ENCODE results near the gene AGMO.

AGMO gene

DNA sequence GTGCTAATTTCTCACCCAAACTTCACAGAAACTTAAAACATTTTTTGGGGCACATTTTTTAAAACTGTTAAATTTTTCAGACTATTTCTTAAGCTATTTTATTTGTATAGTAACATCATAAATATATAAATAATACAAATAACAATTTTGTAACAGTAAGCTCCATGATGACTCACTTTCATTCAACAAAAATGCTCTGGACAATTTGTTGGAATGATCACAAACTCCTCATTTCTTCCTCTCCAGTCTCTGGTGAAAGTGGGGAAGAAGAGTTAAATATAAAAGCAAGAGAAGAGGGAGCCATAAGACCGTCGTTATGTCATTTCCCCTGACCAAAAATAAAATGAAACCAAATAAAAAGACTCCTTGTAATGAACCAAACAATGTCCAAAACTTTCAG is 162.4 kb downstream of the AGMO start:
- DNase-seq (ENCODE audit: low read depth, low spot score), result no peak

DNA sequence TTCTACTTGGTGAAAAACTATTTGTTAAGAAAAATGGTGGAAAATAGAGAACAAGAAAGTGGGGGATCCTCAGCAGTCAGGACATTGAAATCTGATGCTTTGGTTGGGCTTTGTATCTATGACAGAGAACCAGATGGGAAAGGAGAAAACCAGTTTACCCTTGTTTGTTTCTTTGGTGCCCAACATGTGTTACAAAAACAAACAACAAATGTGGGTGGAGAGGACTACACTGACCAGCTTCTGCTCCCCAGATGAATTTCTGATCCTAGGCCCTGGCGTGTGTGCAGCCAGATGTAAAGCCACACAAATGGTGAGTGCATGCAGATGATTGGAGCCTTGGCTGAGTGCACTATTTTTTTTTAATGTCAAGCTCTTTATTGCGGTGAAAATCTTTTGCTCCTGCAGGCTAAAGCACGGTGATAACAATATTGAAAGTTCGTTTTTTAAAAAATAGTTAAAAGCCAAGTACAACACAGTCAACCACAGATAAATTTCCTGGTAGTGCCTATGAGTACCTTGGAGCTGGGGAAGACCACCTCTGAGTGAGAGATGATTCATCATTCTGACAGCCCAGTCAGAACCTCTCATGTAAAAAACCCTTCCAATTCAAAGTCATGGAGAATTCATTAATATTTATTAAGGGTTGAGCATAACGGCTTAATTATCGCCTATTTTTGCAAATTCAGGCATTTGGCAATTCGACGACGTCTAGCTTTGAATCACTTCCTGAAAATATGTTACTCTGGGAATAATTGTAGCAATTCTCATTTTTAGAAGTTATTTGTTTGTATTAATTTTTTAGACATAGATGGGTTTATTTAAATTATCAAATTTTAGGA is 163.7 kb downstream of the AGMO start:
- no peak for DNase-seq (ENCODE audit: low read depth, low spot score)

DNA sequence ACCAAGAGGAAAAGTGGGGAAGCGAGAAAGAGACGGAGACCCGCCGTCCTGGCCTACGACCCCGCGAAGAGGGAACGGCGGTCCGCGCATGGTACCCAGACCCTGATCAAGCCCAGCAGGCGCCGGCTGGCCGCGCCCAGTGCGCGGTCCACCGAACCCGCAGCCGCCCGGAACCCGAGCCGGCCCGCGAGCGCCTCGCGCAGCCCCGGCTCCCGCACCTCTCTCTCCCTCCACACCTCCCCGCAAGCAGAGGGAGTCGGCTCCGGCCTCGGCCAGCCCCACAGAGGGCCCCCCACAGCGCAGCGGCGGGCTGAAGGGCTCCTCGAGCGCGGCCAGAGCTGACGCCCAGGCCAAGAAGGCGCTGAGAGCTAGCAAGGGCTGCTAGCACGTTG is 164.7 kb downstream of the AGMO start:
- DNase-seq (ENCODE audit: low read depth, low spot score), result no peak

DNA sequence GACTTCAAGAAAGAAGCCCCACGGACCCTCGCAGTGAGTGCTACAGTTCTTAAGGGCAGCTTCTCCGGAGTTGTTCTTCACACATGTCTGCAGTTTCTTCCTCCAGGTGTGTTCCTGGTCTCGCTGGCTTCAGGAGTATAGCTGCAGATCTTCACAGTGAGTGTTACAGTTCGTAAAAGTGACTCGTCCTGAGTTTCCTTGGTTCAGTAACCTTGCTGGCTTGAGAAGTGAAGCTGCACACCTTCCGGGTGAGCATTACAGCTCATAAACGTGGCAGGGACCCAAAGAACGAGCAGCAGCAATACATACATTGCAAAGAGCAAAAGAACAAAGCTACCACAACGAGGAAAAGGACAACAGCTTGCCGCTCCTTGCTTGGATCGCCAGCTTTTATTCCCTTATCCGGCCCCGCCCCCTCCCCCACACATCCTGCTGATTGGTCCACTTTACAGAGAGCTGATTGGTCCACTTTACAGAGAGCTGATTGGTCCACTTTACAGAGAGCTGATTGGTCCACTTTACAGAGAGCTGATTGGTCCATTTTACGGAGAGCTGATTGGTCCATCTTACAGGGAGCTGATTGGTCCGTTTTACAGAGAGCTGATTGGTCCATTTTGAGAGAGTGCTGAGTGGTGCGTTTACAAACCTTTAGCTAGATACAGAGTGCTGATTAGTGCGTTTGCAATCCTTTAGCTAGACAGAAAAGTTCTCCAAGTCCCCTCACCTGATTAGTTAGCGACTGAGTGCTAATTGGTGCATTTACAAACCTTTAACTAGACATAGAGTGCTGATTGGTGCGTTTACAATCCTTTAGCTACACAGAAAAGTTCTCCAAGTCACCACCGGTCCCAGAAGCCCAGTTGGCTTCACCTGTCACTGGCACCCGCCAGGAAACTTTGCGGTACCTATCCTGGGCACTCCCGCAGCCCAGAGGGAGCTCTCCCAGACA is 165.3 kb downstream of the AGMO start:
- DNase-seq (ENCODE audit: low read depth, low spot score), result no peak

DNA sequence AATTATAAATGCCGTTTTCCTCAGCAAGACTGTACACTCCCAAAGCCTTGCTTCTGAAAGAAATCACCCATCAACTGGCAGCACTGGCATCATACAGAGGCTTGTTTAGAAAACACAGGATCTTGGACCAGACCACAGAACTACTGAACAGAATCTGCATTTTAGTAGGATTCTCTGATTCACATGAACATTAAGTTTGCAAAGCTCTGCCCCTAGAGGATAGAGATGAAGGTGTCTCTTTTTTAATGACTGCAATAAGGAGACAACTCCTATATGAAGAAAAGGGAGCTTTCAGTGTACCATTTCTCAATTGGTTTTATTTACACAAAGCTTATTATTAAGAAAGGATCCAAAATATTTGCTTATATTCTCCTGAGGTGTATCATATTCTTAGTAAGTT is 172.7 kb downstream of the AGMO start:
- DNase-seq (ENCODE audit: low read depth, low spot score), result no peak

DNA sequence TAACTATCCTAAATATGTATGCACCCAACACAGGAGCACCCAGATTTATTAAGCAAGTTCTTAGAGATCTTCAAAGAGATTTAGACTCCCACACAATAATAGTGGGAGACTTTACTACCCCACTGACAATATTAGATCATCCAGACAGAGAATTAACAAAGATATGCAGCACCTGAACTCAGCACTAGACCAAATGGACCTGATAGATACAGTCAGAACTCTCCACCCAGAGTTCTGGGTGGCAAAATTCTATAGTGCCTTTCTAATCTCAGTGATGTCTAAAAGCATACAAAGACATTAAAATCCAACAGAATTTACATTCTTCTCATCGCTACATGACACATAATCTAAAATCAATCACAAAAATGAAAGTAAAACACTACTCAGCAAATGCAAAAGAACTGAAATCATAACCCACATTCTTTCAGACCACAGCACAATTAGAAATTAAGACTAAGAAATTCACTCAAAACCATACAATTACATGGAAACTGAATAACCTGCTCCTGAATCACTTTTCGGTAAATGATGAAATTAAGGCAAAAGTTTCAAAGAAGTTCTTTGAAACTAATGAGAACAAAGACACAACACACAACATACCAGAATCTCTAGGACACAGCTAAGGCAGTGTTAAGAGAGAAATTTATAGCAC is 183.2 kb downstream of the AGMO start:
- no peak for DNase-seq (ENCODE audit: low read depth, low spot score)

DNA sequence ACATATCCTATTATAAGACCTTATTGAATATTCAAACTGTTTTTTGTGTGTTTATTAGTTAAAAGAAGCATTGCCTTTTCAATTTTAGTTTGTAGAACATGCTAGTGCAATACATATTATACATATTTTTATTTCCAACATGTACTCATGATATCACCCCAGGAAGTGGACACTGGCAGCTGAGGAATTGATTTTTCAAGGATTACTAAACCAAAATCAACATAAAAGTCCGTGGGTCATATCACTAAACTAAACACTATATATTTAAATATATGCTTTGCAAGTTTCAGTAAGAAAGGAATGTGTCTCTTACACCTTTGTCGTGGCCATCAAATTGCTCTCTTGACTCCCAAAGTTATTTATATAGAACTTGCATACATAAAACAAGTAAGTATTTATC is 185.2 kb downstream of the AGMO start:
- peak; percentile 18 for DNase-seq (ENCODE audit: low read depth, low spot score)

DNA sequence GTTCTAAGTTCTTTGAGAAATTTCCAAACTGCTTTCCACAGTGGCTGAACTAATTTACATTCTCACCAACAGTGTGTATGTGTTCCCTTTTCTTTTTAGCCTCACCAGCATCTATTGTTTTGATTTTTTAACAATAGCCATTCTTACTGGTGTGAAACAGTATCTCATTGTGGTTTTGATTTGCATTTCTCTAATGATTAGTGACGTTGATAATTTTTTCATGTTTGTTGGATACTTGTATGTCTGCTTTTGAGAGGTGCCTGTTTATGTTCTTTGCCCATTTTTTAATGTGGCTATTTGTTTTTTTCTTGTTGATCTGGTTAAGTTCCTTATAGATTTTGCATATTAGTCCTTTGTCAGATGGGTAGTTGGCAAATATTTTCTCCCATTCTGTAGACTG is 191.4 kb downstream of the AGMO start:
- no peak for DNase-seq (ENCODE audit: low read depth, low spot score)

DNA sequence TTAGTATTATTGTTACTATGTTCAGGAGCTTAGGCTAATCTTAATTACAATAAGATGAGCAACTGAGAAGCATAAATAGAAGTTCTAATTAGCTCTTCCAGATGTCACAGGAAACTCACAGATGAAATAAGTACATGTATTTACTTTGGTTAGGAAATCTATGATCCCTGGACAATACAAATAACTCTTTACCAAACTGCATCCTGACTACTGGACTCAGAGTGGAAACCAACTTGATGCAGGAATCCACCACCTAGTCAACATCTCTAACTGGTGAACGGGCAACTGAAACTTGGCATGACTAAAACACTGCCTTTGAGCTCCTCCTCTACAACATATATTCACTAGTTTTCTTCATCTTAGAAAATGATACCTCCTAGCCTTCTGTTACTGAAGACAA is 193.2 kb downstream of the AGMO start:
- DNase-seq (ENCODE audit: low read depth, low spot score), result no peak

DNA sequence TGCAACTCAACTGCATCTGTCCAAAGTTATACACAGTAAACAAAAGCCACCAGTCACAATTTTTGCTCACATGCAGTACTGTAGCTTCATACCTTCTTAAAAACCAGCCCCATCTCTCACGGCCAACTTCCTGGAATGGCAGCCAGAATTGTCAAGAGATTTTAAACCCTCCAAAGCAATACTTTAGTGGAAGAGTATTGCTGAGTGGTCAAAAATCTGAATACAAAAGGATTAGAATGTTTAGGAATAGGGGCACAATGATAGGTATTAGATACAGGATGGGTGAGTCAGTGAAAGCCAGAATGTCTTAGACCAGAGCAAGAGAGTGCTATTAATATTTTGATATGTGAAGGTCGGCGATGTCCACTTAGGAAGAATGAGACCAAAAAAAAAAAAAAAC is 193.9 kb downstream of the AGMO start:
- no peak for DNase-seq (ENCODE audit: low read depth, low spot score)

DNA sequence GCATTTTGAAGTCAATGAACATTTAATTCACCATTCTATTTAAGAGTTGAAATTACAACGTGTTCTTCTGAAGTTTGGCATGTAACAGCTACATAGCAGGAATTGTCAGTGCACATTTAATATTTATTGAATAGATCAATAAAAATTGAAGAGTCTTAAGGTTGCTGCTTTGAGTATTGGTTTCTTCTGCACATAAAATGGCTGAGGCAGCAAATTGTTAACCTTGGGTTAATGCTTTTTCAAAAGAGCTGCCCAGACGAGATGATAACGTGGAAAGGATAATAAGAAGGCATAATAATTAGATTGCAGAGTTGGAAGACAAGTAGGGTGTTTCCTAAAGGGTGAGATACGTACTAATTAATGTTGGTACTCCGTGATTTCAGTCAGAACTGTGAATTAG is 203.7 kb downstream of the AGMO start:
- no peak for DNase-seq (ENCODE audit: low read depth, low spot score)

DNA sequence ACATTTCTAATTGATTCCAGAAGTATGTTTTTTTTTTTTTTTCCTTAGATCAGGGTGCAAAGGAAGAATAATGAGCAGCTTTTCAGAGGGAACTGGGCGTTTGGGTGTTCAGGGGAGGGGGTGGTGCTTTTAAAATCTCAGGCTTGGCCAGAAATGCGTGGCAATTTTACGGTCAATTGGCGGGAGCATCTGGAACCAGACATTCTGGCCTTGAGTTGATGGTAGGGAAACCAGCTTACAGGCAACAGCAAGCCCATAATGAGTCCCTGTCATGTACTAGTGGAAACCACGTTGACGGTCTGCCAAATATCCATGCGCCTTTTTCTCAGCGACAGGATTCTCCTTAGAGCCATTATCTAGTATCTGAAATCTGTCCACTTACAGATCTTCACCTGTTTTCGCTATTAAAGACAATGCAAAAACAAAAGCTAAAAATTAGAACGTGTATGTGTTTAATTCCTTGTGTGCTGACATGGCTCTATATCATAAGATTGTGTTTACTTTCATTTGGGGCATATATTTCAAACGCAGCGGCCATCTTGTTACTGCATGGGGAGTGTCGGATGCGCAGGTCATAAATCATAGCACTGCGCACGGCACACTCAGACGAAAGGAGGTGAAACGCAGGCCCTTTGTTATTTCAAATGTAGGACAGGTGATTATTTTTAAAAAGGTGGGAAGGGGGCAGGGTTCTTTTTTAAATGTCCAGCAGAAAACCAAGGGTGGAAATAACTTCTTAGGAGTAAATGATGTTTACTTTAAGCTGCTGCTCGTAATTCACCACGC is 209.2 kb downstream of the AGMO start:
- DNase-seq (ENCODE audit: low read depth, low spot score), result no peak

DNA sequence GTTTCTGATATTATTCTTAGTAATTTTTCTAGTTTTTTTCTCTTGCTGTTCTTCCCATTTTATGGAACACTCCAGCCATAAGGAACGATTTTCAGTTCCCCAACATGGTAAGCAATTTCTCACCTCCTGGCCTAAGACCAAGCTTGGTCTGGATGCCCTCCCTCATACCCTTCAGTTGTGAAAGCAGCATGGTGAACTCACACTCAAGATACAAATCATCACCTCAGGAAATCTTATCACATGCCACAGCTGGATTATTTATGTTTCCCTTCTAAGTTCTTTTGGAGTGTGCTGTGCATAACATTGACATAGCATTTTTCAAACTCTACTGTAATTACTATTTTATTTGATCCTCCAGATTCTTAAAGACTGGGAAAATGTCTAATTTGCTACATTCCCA is 216.6 kb downstream of the AGMO start:
- no peak for DNase-seq (ENCODE audit: low read depth, low spot score)

DNA sequence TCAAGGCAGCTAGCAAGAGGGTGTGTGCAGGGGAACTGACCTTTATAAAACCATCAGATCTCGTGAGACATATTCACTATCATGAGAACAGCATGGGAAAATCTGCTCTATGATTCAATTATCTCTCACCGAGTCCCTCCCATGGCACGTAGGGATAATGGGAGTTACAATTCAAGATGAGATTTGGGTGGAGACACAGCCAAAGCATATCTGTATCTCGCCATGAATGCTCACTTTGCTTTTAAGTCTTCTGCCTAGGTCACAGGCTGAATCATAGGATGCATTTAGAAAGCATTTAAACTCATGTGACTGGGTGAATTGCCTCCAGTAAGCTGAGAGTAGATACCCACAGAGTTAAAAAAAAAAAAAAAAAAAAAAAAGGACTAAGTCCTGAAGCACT is 220.0 kb downstream of the AGMO start:
- DNase-seq (ENCODE audit: low read depth, low spot score), result no peak

DNA sequence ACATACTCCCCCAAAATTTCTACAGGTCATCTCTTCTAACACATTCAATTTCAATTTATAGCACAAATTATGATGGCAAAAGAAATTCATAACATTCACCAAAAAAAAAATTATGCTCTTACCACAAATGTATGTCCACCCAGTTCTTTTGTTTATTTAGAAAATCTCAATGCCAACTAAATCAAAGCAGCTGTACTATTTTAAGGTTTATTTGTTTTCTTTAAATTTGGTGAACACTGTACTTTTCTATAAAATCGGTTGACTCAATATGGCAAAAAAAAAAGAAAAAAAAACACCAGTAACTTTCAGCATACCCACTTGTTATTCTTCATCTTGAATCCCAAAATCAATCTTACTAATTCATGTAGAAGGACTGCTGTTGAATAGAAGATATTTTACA is 225.7 kb downstream of the AGMO start:
- DNase-seq (ENCODE audit: low read depth, low spot score), result no peak

DNA sequence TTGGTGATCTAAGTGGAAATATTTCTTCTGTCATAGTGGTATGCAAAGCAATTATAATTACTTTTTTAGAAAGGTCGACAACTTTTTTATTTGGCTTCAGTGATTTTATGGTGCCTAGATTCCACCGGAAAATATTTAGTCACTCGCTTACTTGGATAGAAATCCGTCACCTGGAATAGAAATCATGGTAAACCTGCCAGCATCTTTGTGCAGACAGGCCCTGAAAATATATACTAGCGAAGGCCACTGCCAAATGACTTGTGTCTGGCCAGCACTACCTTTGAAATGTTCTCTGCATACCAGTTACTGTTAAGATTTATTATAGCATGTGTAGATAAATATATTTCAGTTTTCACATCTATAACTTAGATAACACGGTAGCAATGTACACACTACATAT is 226.4 kb downstream of the AGMO start:
- no peak for DNase-seq (ENCODE audit: low read depth, low spot score)

DNA sequence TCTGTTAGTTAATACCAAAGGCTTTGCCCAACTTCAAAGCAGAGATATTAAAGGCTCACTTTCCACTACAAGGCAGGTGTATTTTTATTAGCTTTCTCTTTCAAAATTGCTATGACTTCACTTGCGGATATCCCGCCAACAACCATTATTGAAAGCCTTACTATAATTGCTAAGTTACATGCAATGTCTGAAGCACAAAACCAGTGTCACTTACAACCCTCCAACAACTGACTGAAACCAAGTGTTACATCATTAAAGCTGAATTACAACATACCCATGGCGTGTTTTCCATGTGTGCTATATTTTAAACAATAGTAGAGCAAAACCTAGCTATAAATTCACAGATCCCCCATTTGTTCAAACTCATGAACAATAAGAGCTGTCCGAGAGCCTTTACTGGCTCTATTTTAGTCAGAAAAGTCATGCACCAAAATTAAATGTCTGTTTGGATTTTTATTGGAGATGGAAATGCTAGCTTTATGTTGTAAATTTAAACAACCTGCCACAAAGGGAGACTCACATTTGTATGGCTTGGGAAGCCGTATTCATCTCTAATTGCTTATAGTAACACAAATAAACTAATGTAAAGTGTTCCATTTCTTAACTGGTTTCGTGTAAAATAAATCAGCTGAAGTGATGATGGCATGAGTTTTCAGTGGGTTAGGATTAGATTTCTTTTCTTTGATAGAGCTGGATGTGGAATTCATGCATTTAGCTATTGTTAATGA is 227.1 kb downstream of the AGMO start:
- DNase-seq (ENCODE audit: low read depth, low spot score), result no peak

DNA sequence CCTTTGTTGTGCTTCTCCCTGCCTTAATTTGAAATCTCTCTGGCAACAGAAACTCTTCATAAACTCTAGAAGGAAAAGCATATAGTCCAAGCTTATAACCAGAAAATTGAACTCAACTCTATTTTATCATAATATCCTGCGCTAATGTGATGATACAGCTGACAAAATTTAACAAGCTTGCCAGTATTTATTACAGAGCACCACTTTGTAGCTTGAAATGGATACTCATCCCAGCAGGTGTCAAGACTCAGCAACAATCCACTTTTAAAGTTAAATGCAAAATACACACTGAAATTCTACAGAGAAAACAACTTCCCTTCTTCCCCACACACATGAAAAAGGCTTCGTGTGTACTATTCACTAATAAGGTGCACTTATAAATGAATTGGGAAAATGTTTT is 228.9 kb downstream of the AGMO start:
- DNase-seq (ENCODE audit: low read depth, low spot score), result no peak

DNA sequence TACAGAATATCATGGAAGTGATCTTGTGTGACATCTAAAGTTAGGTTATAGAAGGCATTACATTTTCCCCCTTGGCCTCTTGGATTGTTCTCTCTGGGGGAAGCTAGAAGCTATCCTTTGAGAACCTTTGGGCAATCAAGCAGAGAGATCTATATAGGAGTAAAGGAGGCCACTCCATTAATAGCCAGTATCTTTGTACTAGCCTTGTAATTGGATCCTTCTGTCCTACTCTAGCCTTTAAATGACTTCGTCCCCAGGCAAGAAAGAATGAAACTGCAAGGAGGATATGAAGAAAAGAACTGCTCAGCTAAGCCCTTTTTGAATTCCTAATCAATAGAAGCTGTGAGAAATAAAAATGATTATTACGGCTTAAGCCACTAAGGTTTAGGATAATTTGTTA is 230.9 kb downstream of the AGMO start:
- no peak for DNase-seq (ENCODE audit: low read depth, low spot score)

DNA sequence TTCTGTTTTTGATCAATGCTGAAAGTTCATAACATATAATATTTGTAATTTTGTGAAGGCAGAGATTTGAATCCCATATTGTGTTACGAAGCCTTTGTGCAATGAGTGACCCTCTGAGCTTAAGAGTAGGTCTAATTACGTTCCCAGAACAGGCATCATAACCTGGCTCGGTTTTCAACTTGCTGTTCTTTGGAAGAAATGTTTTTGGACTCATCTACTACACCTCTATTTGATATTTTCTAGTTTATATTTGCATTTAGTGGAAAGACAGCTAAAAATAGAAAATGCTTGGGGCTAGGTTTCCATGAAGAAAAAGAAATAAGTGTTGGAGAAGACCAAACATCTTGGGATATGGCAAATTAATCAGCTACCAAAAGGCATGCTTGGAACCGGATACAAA is 234.8 kb downstream of the AGMO start:
- DNase-seq (ENCODE audit: low read depth, low spot score), result no peak
